ENCODE measurements around the gene CLDN1. TPM values are rescaled to one million over a fixed set of nuclear protein-coding genes. Genes with fewer than 3 reads are reported as not detected.

Gene CLDN1
- 2.6 and 7.1 TPM in 2 replicates for total RNA-seq
- 3.0 TPM in 2 replicates for polyA plus RNA-seq
- 1.7 TPM in 2 replicates for polyA plus RNA-seq (2012)
- 0.39 and 1.2 TPM in 2 replicates for polyA minus RNA-seq (ENCODE audit: low replicate concordance)

- H3K4me2 ChIP-seq (ENCODE audit: extremely low read depth, insufficient read depth, low read length): peak within 1 kb of the TSS; percentile 94
- H3K4me1 ChIP-seq (ENCODE audit: control insufficient read depth, extremely low read depth, insufficient read depth, low read length): peaks cover 3% of the 10 kb centered on the region
- H2AFZ ChIP-seq (ENCODE audit: low read length): peak within 1 kb of the TSS; percentile 58
- no peaks in the 10 kb centered on the region for H3K36me3 ChIP-seq (ENCODE audit: control insufficient read depth, insufficient read depth, low read length)
- no peak within 1 kb of the TSS for H3K27ac ChIP-seq (ENCODE audit: insufficient read depth, low read length)
- DNase-seq (ENCODE audit: low read depth in 2 of 2): peak; percentile 67 to 70
- H3K4me3 ChIP-seq (replicated peaks in 1 of 4; ENCODE audit: control extremely low read depth in 1 of 4, insufficient read depth in 1 of 4, low read depth in 3 of 4, low read length in 4 of 4): peak within 1 kb of the TSS; percentile 57 to 62 (median 60)
- no peaks in the 10 kb centered on the region for H3K79me2 ChIP-seq (ENCODE audit: control insufficient read depth, insufficient read depth, low read length)
- H3K27me3 ChIP-seq (ENCODE audit: control insufficient read depth, insufficient read depth, low read length): no peaks in the 10 kb centered on the region
- peak within 1 kb of the TSS; percentile 26 for H3K9ac ChIP-seq (ENCODE audit: insufficient read depth, low read length)
- TF ChIP-seq EZH2 (IDR thresholded peaks at IDR 0.05; ENCODE audit: low read length, missing control alignments) (no peak), CTCF (conservative IDR thresholded peaks at IDR 0.05 in 1 of 2, IDR thresholded peaks at IDR 0.05 in 1 of 2; ENCODE audit: low read depth in 1 of 2, low read length in 2 of 2) (peak; percentile 70 to 82)
- no peaks in the 10 kb centered on the region for H3K9me3 ChIP-seq (ENCODE audit: control insufficient read depth, insufficient read depth, low read depth, low read length)
- H4K20me1 ChIP-seq (ENCODE audit: control insufficient read depth, extremely low read depth, insufficient read depth, low read length): no peaks in the 10 kb centered on the region
These were observed at the start of gene CLDN1 for GRCh38 chr3:190321789-190322603. TSS of gene CLDN1 (minus strand) at chr3:190322446. CDS start at chr3:190322206, 240 bp downstream.

- no peak overlapping the region for H3K9ac ChIP-seq (ENCODE audit: insufficient read depth, low read length)
- no peak overlapping the region for H2AFZ ChIP-seq (ENCODE audit: low read length)
- H3K9me3 ChIP-seq (ENCODE audit: control insufficient read depth, insufficient read depth, low read depth, low read length): no peaks in the 10 kb centered on the region
- no peaks in the 10 kb centered on the region for H3K36me3 ChIP-seq (ENCODE audit: control insufficient read depth, insufficient read depth, low read length)
- no peak for DNase-seq (ENCODE audit: low read depth in 2 of 2)
- no peaks in the 10 kb centered on the region for H3K4me1 ChIP-seq (ENCODE audit: control insufficient read depth, extremely low read depth, insufficient read depth, low read length)
- no peak overlapping the region for H3K27ac ChIP-seq (ENCODE audit: insufficient read depth, low read length)
- no peak for TF ChIP-seq EZH2 (IDR thresholded peaks at IDR 0.05; ENCODE audit: low read length, missing control alignments)
- no peak for TF ChIP-seq CTCF (conservative IDR thresholded peaks at IDR 0.05 in 1 of 2, IDR thresholded peaks at IDR 0.05 in 1 of 2; ENCODE audit: low read depth in 1 of 2, low read length in 2 of 2)
- H3K4me3 ChIP-seq (replicated peaks in 1 of 4; ENCODE audit: control extremely low read depth in 1 of 4, insufficient read depth in 1 of 4, low read depth in 3 of 4, low read length in 4 of 4): no peak overlapping the region
- H4K20me1 ChIP-seq (ENCODE audit: control insufficient read depth, extremely low read depth, insufficient read depth, low read length): no peaks in the 10 kb centered on the region
- no peaks in the 10 kb centered on the region for H3K27me3 ChIP-seq (ENCODE audit: control insufficient read depth, insufficient read depth, low read length)
- H3K79me2 ChIP-seq (ENCODE audit: control insufficient read depth, insufficient read depth, low read length): no peaks in the 10 kb centered on the region
- H3K4me2 ChIP-seq (ENCODE audit: extremely low read depth, insufficient read depth, low read length): no peak overlapping the region
These were observed 48.9 kb upstream of the CLDN1 start for GRCh38 chr3:190371152-190371551.

GRCh38 chr3:190370369-190370768 is 48.1 kb upstream of the CLDN1 start:
- Histone ChIP-seq H3K27me3 (ENCODE audit: control insufficient read depth, insufficient read depth, low read length) (no peaks in the 10 kb centered on the region), H2AFZ (ENCODE audit: low read length) (no peak overlapping the region), H3K79me2 (ENCODE audit: control insufficient read depth, insufficient read depth, low read length) (no peaks in the 10 kb centered on the region), H3K27ac (ENCODE audit: insufficient read depth, low read length) (no peak overlapping the region), H4K20me1 (ENCODE audit: control insufficient read depth, extremely low read depth, insufficient read depth, low read length) (no peaks in the 10 kb centered on the region), H3K4me1 (ENCODE audit: control insufficient read depth, extremely low read depth, insufficient read depth, low read length) (no peaks in the 10 kb centered on the region), H3K9ac (ENCODE audit: insufficient read depth, low read length) (no peak overlapping the region), H3K4me2 (ENCODE audit: extremely low read depth, insufficient read depth, low read length) (no peak overlapping the region), H3K9me3 (ENCODE audit: control insufficient read depth, insufficient read depth, low read depth, low read length) (no peaks in the 10 kb centered on the region), H3K36me3 (ENCODE audit: control insufficient read depth, insufficient read depth, low read length) (no peaks in the 10 kb centered on the region), H3K4me3 (replicated peaks in 1 of 4; ENCODE audit: control extremely low read depth in 1 of 4, insufficient read depth in 1 of 4, low read depth in 3 of 4, low read length in 4 of 4) (no peak overlapping the region)
- no peak for DNase-seq (ENCODE audit: low read depth in 2 of 2)
- no peak for TF ChIP-seq CTCF (conservative IDR thresholded peaks at IDR 0.05 in 1 of 2, IDR thresholded peaks at IDR 0.05 in 1 of 2; ENCODE audit: low read depth in 1 of 2, low read length in 2 of 2)
- TF ChIP-seq EZH2 (IDR thresholded peaks at IDR 0.05; ENCODE audit: low read length, missing control alignments): no peak

All from fibroblast of lung (primary cell).